K562 treated with DMSO at 1 percent for 12 hours (cell line): ENCODE data around the gene HSFX3. TPM values are rescaled to one million over a fixed set of nuclear protein-coding genes. Genes with fewer than 3 reads are reported as not detected.

Experiments used
- total RNA-seq: library from RNA; unstranded; fragments of 300-600 nt; gene quantifications from 2 replicates; pipeline ENCODE4 v1.2.3, GENCODE V29; 2022; ENCODE audit not compliant: insufficient read depth

The HSFX3 gene, protein sequence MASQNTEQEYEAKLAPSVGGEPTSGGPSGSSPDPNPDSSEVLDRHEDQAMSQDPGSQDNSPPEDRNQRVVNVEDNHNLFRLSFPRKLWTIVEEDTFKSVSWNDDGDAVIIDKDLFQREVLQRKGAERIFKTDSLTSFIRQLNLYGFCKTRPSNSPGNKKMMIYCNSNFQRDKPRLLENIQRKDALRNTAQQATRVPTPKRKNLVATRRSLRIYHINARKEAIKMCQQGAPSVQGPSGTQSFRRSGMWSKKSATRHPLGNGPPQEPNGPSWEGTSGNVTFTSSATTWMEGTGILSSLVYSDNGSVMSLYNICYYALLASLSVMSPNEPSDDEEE
- not detected in 2 replicates for total RNA-seq

DNA sequence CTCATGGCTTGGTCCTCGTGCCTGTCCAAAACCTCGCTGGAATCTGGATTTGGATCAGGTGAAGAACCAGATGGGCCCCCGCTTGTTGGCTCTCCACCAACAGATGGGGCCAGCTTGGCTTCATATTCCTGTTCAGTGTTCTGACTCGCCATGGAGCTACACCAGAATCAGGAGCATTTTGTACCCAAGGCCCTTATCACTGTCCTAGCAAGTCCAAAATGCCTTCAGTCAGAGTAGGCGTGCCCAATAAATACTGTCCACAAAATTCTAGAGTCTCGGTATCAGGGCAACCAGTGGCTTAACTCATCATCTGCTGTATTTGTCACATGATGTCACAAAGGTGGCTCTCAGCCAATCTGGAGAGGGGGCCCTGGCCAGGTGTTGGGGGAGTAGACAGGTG lies at the start of gene HSFX3:
Gene HSFX3 (minus strand): TSS at position 224 of the 400 bp plus-strand sequence. CDS start 72 bp downstream, at position 152.

DNA sequence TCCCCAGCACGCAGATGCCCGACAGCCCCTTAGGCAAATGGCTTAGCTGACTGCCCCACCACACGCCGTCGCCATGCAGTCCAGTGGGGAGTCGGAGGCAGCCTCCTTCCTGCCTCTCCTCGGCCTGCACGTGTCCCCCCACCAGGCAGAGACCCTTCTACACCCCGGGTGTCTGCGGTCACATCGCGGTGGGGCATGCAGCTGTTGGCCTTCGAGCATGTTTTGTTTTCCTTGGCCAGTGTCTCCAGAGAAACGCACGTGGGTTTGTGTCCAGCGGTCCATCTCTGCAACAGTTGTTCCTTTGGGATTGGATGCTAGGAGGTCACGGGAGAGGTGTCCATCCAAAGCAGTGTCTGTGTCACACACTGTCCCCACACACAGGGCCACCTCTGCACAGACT lies 45.5 kb upstream of the HSFX3 start, which contains the start of gene HSFX2:
Gene HSFX2 (minus strand): TSS at position 101 of the 400 bp plus-strand sequence. CDS start 614 bp downstream, outside the sequence.

DNA sequence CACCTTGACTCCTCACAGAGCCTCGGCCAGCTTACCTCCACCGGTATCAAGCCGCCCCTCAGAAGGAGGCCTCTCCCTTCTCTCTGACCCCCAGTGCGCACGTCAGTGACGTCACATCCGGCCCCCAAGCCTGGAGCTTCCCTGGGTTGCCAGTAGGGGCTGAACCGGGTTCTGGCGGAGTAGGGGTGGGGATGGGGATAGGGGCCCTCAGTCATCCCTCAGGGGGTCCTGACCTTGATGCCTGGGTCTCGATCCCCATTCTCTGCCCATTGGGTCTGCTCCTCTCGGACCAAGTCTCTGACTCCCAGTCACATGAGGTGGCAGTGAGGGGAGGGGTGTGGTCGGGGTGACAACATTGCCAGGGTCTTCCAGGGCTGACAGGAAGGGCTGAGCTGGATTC lies 37.6 kb upstream of the HSFX3 start, which contains the start of gene MAGEA9B:
Gene MAGEA9B (minus strand): TSS at position 101 of the 400 bp plus-strand sequence. CDS start 4,280 bp downstream, outside the sequence.

DNA sequence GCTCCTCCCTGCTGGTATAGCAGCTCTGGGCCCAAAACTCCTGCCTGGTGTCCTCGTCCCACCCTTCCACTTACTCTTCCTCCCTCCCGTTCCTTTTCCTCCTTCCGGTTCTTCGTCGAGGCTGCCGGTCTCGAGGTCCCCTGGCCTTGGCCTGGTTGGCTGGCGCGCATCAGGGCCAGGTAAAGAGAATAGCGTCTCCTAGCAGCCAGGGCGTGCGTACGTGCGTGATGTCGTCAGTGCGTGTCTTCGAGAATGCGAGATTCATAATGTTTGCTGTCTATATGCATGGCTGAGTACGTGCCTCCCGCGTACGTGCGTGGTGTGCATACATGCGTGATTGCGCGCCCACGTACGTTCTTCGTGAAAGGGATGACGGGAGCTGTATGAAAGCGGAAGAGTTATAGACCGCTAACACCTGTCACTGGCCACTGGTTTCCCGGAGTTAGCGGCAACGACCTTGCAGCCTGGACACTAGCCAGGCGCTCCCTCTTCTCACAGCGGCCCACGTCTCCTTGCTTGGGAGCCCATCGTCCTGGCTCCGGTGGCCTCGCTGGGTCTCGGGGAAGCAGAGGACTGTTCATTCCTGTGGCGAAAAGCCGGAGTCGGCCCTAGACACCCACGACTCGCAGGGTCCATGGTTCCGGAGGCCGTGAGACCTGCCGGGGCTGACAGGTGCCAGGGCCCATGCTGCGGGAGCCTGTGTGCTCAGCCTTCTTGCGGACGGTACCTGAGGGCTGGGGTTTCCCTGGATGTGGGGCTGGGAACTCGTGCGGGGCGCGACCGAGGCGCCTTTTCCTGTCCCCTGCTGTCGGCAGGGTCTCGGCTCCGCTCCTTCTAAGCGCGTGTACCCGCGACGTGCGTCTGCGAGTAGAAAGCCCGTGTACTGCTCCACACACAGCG lies 8.9 kb downstream of the HSFX3 start, which contains the start of gene EOLA1:
Gene EOLA1 (plus strand): TSS at position 392 of the 900 bp plus-strand sequence. CDS start 4,619 bp downstream, outside the sequence.

DNA sequence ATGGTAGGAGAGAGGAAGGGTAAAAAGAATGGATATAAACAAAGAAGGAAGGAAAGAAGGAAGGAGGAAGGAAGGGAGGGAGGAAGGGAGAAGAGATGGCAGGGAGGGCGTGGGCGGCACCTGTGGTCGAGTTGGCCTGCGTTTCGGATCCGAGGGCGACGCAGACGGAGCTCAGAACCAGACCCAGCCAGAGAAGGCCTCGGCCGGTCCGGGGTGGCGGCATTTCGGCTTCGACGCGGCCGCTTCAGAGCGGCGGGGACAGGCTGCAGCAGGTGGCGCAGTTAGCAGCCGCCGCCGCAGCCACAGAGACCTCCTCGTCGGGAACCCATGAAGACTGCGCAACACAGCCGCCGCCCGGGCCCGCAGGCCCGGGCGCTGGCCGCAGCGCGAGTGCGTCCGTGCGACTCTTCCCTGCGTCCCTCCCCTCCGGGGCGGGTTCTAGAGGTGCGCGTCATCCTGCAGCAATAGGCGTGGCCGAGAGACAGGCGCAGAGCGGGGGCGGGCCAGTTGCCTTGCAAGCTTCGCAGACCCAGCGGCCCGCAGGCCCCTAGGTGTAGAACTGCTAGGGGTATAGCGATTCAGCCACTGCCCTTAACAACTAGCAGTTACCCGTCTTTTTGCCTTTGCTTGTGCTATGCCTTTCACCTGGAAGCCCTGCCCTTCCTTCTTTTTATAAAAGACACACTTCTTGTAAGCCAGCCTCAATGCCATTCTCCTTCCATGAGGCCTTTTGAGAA lies 44.6 kb downstream of the HSFX3 start, which contains the start of gene IDS:
Gene IDS (minus strand): TSS at position 392 of the 737 bp plus-strand sequence. CDS start 169 bp downstream, at position 223.

Other genes starting within 250 kb of the HSFX3 start
- 9.8 and 36.6 TPM in 2 replicates for gene IDS, start 44.6 kb downstream of the HSFX3 start, total RNA-seq
- gene EOLA1, start 8.9 kb downstream of the HSFX3 start, total RNA-seq = 24.3 and 26.9 TPM in 2 replicates
- 22.0 and 26.0 TPM in 2 replicates for gene MAGEA9B, start 37.5 kb upstream of the HSFX3 start, total RNA-seq
- 0.72 TPM in 1 of 2 replicates, not detected in the other for gene HSFX2, start 45.4 kb upstream of the HSFX3 start, total RNA-seq
- 5.3 and 12.6 TPM in 2 replicates for gene TMEM185A, start 81.9 kb upstream of the HSFX3 start, total RNA-seq
- 0.36 TPM in 1 of 2 replicates, not detected in the other for gene MAGEA11, start 162.1 kb upstream of the HSFX3 start, total RNA-seq
- not detected in 2 replicates for gene HSFX1, start 224.1 kb upstream of the HSFX3 start, total RNA-seq
- not detected in 2 replicates for gene MAGEA9, start 232.0 kb upstream of the HSFX3 start, total RNA-seq